Kidney (tissue), 14 donors: ENCODE results near the gene B3GAT1. TPM values are rescaled to one million over a fixed set of nuclear protein-coding genes. Genes with fewer than 3 reads are reported as not detected.
A peak's percentile ranks its signal among the peaks of the same experiment; 100 is the strongest.

Experiments
- DNase-seq, 5 donors: peaks; one replicate each; pipeline ENCODE4 v3.0.0-alpha.2; 2013 to 2020
- FAIRE-seq: peaks from 2 replicates; lab custom pipeline; 2012; peaks lifted over from hg19 to GRCh38; lab: Jason Lieb, UNC
- H3K27ac ChIP-seq, 2 donors: one replicate each; pipeline ENCODE4 v1.7.0; 2013; ENCODE audit warnings: low read depth in 2 of 2, low read length in 2 of 2, inconsistent platforms in 1 of 2
- H3K27me3 ChIP-seq: one replicate; pipeline ENCODE4 v1.7.1; 2013; ENCODE audit warnings: low read length, inconsistent platforms; ENCODE audit not compliant: control insufficient read depth, insufficient read depth
- H3K36me3 ChIP-seq, 3 donors: one replicate each; pipeline versions ENCODE4 v1.7.0 to v1.7.1; 2013; ENCODE audit warnings: low read length in 3 of 3, control low read depth in 1 of 3, inconsistent platforms in 1 of 3; ENCODE audit not compliant: insufficient read depth in 3 of 3, control insufficient read depth in 2 of 3
- H3K4me1 ChIP-seq, 3 donors: one replicate each; pipeline versions ENCODE4 v1.7.0 to v1.7.1; 2013; ENCODE audit warnings: low read length in 3 of 3, inconsistent platforms in 1 of 3, low read depth in 1 of 3; ENCODE audit not compliant: control insufficient read depth in 2 of 3, insufficient read depth in 2 of 3
- H3K4me3 ChIP-seq, 3 donors: one replicate each; pipeline versions ENCODE4 v1.7.0 to v1.8.1; 2013; ENCODE audit warnings: low read length in 3 of 3, control low read depth in 1 of 3, inconsistent platforms in 1 of 3
- H3K9ac ChIP-seq, 3 donors: one replicate each; pipeline versions ENCODE4 v1.7.0 to v1.7.1; 2013; ENCODE audit warnings: low read length in 3 of 3, control low read depth in 1 of 3, inconsistent platforms in 1 of 3
- H3K9me3 ChIP-seq, 3 donors: one replicate each; pipeline versions ENCODE4 v1.7.0 to v1.7.1; 2013; ENCODE audit warnings: low read length in 3 of 3, control low read depth in 1 of 3, inconsistent platforms in 1 of 3; ENCODE audit not compliant: control insufficient read depth in 2 of 3, insufficient read depth in 1 of 3
- intact Hi-C: fragments of 100-400 bp; cut with DNase I; formaldehyde crosslinking; loops from one replicate; pipeline ENCODE4 v1.11.1; 2022
- polyA plus RNA-seq: library from polyadenylated mRNA; stranded (reverse); fragments of 350-450 nt; fragmentation: Illumina TruSeq; extraction: RNeasy Lipid Tissue Mini Kit (QIAGEN cat#74804); gene quantifications from one replicate; pipeline ENCODE4 v1.2.3, GENCODE V29; 2014; ENCODE audit warnings: low read depth, low replicate concordance; ENCODE audit not compliant: insufficient read depth
- total RNA-seq: library from RNA; stranded (reverse); fragmentation: NEBNext Ultra II Directional; extraction: Animal tissue kit (Norgen Biotek cat#: 25700); gene quantifications from one replicate; pipeline ENCODE4 v1.2.1, GENCODE V29; 2021
- TF ChIP-seq, protein P1 (sequence below): IDR thresholded peaks from 3 replicates; pipeline ENCODE4 v1.5.1; 2012; ENCODE audit warnings: mild to moderate bottlenecking, moderate library complexity, borderline replicate concordance; ENCODE audit not compliant: insufficient read depth; ENCODE audit errors: extremely low read depth
- donor health status: control.
- donor health status: control.
- donor health status: control.
- donor health status: control.
- donor health status: control.
- donor health status: DM: yes; HTN: yes; CAD: no.
- donor health status: Normal renal cell carcinoma (clear cell type).

B3GAT1 gene
- total and polyA plus RNA-seq, 2 donors from 2014 or later = 0.82 to 3.7 TPM

GRCh38 chr11:134404575-134405341 lies 7.3 kb downstream of the B3GAT1 start:
- Histone ChIP-seq H3K4me1 (no peaks in the 10 kb centered on the region), H3K27me3 (no peaks in the 10 kb centered on the region), H3K27ac (no peak overlapping the region), H3K9ac (no peak overlapping the region), H3K9me3 (no peaks in the 10 kb centered on the region), H3K36me3 (no peaks in the 10 kb centered on the region), H3K4me3 (no peak overlapping the region)
- TF ChIP-seq, protein P1, sequence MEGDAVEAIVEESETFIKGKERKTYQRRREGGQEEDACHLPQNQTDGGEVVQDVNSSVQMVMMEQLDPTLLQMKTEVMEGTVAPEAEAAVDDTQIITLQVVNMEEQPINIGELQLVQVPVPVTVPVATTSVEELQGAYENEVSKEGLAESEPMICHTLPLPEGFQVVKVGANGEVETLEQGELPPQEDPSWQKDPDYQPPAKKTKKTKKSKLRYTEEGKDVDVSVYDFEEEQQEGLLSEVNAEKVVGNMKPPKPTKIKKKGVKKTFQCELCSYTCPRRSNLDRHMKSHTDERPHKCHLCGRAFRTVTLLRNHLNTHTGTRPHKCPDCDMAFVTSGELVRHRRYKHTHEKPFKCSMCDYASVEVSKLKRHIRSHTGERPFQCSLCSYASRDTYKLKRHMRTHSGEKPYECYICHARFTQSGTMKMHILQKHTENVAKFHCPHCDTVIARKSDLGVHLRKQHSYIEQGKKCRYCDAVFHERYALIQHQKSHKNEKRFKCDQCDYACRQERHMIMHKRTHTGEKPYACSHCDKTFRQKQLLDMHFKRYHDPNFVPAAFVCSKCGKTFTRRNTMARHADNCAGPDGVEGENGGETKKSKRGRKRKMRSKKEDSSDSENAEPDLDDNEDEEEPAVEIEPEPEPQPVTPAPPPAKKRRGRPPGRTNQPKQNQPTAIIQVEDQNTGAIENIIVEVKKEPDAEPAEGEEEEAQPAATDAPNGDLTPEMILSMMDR = no peak
- DNase-seq (peak in 1 of 5 donors; percentile 68), FAIRE-seq (no peak)
- intact Hi-C loops = no loop called here

- intact Hi-C loops = no loop called here
- no peak overlapping the region for H3K4me3 ChIP-seq
- TF ChIP-seq, protein P1 = no peak
- H3K27ac ChIP-seq = no peak overlapping the region
- H3K4me1 ChIP-seq = no peaks in the 10 kb centered on the region
- FAIRE-seq = no peak
- DNase-seq = peak in 1 of 5 donors; percentile 68
- H3K9ac ChIP-seq = no peak overlapping the region
- H3K27me3 ChIP-seq = no peaks in the 10 kb centered on the region
- H3K9me3 ChIP-seq = no peaks in the 10 kb centered on the region
- H3K36me3 ChIP-seq = no peaks in the 10 kb centered on the region
Measured at GRCh38 chr11:134402910-134403309, 9.1 kb downstream of the B3GAT1 start.

DNA sequence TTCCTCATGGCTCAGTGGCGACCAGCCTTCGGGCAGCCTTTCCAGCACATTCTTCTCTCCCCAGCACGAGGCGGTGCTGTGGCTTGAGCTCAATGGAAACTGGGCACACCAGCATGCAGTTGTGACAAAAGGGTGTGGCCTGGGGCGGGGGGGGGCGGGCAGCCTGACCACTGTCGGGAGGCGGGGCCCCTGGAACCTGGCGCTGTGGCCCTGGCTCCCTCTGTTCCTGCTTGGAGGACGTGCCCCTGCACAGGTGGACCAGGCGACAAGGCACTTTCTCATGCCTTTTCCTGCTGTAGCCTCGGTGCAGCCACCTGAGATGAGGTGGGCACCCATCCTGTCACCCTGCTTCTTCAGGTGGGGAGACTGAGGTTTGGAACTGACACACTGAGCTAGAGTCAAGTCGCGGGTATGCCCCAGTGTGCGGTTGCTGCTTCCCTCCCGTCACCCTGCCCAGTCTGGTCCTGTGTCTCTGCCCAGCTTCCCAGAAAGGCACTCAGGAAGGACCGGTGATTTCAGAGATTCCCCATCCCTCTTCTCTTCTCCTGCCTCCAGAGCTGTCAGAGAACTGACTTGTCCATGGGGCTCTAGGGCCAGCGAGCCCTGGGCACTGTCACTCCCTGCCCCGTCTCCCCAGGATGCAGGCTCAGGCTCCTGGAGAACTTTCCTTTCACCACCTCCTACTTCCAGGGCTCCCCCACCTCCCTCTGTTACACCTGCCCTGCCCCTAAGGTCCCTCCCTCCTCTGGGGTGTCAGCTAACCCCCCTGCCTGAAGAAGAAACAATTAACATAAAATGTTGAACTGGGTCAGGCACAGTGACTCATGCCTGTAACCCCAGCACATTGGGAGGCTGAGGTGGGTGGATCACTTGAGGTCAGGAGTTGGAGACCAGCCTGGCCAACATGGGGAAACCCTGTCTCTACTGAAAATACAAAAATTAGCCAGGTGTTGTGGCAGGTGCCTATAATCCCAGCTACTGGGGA lies 9.9 kb downstream of the B3GAT1 start:
- no peaks in the 10 kb centered on the region for H3K27me3 ChIP-seq
- DNase-seq (peak in 1 of 5 donors; percentile 41), FAIRE-seq (no peak)
- H3K4me1 ChIP-seq = no peaks in the 10 kb centered on the region
- intact Hi-C loops = no loop called here
- no peak overlapping the region for H3K4me3 ChIP-seq
- H3K27ac ChIP-seq = no peak overlapping the region
- H3K9me3 ChIP-seq = no peaks in the 10 kb centered on the region
- H3K36me3 ChIP-seq = no peaks in the 10 kb centered on the region
- TF ChIP-seq, protein P1 = no peak
- H3K9ac ChIP-seq = no peak overlapping the region
